IPS-NIHi7 (cell line): Measurements from ENCODE around the gene GGT6.
"Not testable (repeated sequence)": the region's sequence is repeated elsewhere in the genome, so short reads cannot be mapped to it uniquely, and the experiment has no call there.

Source experiments
- DNase-seq: peaks from one replicate; pipeline ENCODE4 v3.0.0; 2012; ENCODE audit warnings: mixed read lengths; ENCODE audit errors: extremely low spot score

The GGT6 gene

GRCh38 chr17:4591529-4591928, 31.2 kb upstream of the GGT6 start:
- DNase-seq, result no peak

- no peak for DNase-seq
Measured at GRCh38 chr17:4590981-4591453, 30.6 kb upstream of the GGT6 start.

GRCh38 chr17:4590042-4590441, 29.7 kb upstream of the GGT6 start:
- DNase-seq, result not testable (repeated sequence)

- no peak for DNase-seq
Measured at GRCh38 chr17:4588898-4589625, 28.7 kb upstream of the GGT6 start.

GRCh38 chr17:4588391-4588790, 28.0 kb upstream of the GGT6 start:
- DNase-seq, result no peak

GRCh38 chr17:4587803-4588202, 27.4 kb upstream of the GGT6 start:
- DNase-seq, result no peak

GRCh38 chr17:4587195-4587594, 26.8 kb upstream of the GGT6 start:
- no peak for DNase-seq

- DNase-seq, result no peak
Measured at GRCh38 chr17:4586043-4586442, 25.7 kb upstream of the GGT6 start.

- DNase-seq, result no peak
Measured at GRCh38 chr17:4585638-4585994, 25.2 kb upstream of the GGT6 start.

- no peak for DNase-seq
Measured at GRCh38 chr17:4584917-4585637, 24.7 kb upstream of the GGT6 start.

- peak; percentile 67 for DNase-seq
Measured at GRCh38 chr17:4584101-4584916, 23.9 kb upstream of the GGT6 start, which contains the start of gene SMTNL2. Gene SMTNL2, plus strand, starts transcription at chr17:4584529. Its CDS starts 77 bp downstream, at chr17:4584606.

GRCh38 chr17:4583782-4584100, 23.4 kb upstream of the GGT6 start:
- peak; percentile 54 for DNase-seq

- DNase-seq, result no peak
Measured at GRCh38 chr17:4583206-4583605, 22.8 kb upstream of the GGT6 start.

- no peak for DNase-seq
Measured at GRCh38 chr17:4582691-4583090, 22.3 kb upstream of the GGT6 start.

GRCh38 chr17:4582101-4582501, 21.7 kb upstream of the GGT6 start:
- DNase-seq, result no peak

- DNase-seq, result no peak
Measured at GRCh38 chr17:4580291-4580690, 19.9 kb upstream of the GGT6 start.

- DNase-seq, result no peak
Measured at GRCh38 chr17:4579678-4580077, 19.3 kb upstream of the GGT6 start.

- DNase-seq, result not testable (repeated sequence)
Measured at GRCh38 chr17:4578349-4578748, 18.0 kb upstream of the GGT6 start.

- DNase-seq, result no peak
Measured at GRCh38 chr17:4577386-4577993, 17.1 kb upstream of the GGT6 start.

GRCh38 chr17:4576729-4577322, 16.4 kb upstream of the GGT6 start:
- peak; percentile 86 for DNase-seq

- no peak for DNase-seq
Measured at GRCh38 chr17:4576161-4576558, 15.8 kb upstream of the GGT6 start.
